ENCODE data around the gene PRPF6.
A peak's percentile ranks its signal among the peaks of the same experiment; 100 is the strongest.

DNA sequence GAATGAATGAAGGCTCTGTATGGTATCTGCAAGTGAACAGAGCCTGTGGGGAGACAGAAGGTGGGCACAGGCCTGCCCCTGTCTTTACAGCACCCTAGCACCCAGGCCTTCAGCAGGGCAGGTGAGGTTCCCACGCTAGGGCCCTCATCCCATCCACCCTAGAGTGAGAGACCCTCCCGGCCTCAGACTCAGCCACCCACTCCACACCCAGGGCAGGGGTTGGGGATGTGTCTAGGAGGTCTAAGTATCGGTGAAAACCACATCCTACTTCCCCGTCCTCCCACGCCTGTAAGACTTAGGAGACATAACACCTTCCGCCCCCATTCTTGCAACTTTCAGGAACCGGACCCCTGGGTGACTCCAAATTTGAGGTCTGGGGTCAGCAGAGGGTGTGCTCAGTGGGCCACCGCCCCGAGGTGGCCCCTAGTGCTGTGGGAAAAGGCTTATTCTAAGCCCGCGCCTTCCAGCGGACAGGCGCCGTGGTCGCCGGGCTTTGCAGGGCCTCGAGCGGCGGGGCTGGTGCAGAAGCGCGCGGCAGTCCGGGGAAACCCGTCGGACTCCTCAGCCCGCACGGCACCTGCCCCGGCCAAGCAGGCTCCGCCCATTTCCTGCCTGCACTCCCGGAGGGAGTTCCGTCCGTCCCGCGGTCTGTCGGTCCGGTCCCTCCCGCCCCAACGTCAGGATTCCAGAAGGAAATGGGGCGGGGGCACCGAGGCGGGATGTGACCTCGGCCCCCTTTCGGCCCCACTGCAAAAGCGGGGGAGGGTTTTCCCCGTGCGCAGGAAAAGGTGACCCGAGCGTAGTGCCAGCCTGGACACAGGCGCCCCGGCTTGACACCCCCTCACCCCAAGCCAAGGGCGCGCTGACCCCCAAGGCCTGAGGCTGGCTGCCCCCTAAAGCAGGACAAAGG is 2.4 kb upstream of the PRPF6 start:
- TF ChIP-seq, protein P1, sequence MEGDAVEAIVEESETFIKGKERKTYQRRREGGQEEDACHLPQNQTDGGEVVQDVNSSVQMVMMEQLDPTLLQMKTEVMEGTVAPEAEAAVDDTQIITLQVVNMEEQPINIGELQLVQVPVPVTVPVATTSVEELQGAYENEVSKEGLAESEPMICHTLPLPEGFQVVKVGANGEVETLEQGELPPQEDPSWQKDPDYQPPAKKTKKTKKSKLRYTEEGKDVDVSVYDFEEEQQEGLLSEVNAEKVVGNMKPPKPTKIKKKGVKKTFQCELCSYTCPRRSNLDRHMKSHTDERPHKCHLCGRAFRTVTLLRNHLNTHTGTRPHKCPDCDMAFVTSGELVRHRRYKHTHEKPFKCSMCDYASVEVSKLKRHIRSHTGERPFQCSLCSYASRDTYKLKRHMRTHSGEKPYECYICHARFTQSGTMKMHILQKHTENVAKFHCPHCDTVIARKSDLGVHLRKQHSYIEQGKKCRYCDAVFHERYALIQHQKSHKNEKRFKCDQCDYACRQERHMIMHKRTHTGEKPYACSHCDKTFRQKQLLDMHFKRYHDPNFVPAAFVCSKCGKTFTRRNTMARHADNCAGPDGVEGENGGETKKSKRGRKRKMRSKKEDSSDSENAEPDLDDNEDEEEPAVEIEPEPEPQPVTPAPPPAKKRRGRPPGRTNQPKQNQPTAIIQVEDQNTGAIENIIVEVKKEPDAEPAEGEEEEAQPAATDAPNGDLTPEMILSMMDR (IDR thresholded peaks at IDR 0.05; ENCODE audit: extremely low read depth in 1 of 2, insufficient read depth in 1 of 2, low read depth in 1 of 2, low read length in 2 of 2) = no peak
- TF ChIP-seq POLR2AphosphoS5 (IDR thresholded peaks at IDR 0.05; ENCODE audit: insufficient read depth, low read depth, low read length) = peak; percentile 34
- no peak for TF ChIP-seq MYC (IDR thresholded peaks at IDR 0.05; ENCODE audit: low read depth, low read length)
- TF ChIP-seq, protein P2, sequence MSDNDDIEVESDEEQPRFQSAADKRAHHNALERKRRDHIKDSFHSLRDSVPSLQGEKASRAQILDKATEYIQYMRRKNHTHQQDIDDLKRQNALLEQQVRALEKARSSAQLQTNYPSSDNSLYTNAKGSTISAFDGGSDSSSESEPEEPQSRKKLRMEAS (IDR thresholded peaks at IDR 0.05; ENCODE audit: insufficient read depth, insufficient read length) = no peak
